A549 treated with GW870086 at 1 μM for 4 hours (cell line): ENCODE measurements around the gene NRG4. TPM values are rescaled to one million over a fixed set of nuclear protein-coding genes. Genes with fewer than 3 reads are reported as not detected.

ENCODE experiments used
- total RNA-seq: library from RNA; stranded (reverse); fragments of 200-300 nt; extraction: Qiagen RNA extraction; gene quantifications from 5 replicates; pipeline ENCODE4 v1.2.3, GENCODE V29; 2022; ENCODE audit warnings: low read depth

The NRG4 gene
- 0.29 to 1.1 TPM (median 0.54 TPM) in 5 replicates for total RNA-seq

GRCh38 chr15:76011627-76012551 lies at the start of gene NRG4:
Gene NRG4, minus strand, starts transcription at chr15:76012424. Its CDS starts 1,194 bp downstream, at chr15:76011230.

GRCh38 chr15:76059320-76060117 lies 47.3 kb upstream of the NRG4 start, which contains the start of gene TMEM266:
Gene TMEM266, plus strand, starts transcription at chr15:76059985. Its CDS starts 74,279 bp downstream, at chr15:76134264.

GRCh38 chr15:75903331-75904239 lies 108.6 kb downstream of the NRG4 start, which contains the start of gene FBXO22:
Gene FBXO22, plus strand, starts transcription at chr15:75903878. Its CDS starts 86 bp downstream, at chr15:75903964.

Other genes with a start within 250 kb of the NRG4 start
- 32.3 to 44.9 TPM (median 39.8 TPM) in 5 replicates for gene UBE2Q2, start 169.0 kb downstream of the NRG4 start, total RNA-seq
- 63.7 to 89.6 TPM (median 76.4 TPM) in 5 replicates for gene FBXO22, start 108.5 kb downstream of the NRG4 start, total RNA-seq
- gene TMEM266, start 47.6 kb upstream of the NRG4 start, total RNA-seq: 0.11 to 0.24 TPM (median 0.18 TPM) in 4 of 5 replicates, not detected in the other